ENCODE measurements around the gene GNAS. TPM values are rescaled to one million over a fixed set of nuclear protein-coding genes. Genes with fewer than 3 reads are reported as not detected.

GNAS gene
- total RNA-seq, 3 donors from 2014 or later: 448 to 714 (median 570) TPM

DNA sequence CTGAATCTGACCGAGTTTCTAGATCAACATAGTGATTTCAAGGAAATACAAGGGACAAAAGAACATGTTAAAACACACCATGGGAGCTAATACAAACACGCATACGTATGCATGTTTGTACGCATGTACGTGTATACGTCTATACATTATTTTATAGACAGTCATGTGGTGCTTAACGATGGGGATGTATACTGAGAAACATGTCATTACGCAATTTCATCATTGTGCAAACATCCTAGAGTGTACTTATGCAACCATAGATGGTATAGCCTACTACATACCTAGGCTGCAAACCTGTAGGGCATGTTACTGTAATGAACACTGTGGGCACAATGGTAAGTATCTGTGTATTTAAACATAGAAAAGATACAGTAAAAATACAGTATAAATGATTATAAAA is 103.6 kb downstream of the GNAS start:
- Histone ChIP-seq H3K36me3 (no peaks in the 10 kb centered on the region), H3K27me3 (no peaks in the 10 kb centered on the region), H3K27ac (no peak overlapping the region), H3K9me3 (no peaks in the 10 kb centered on the region), H3K4me3 (no peak overlapping the region), H3K4me1 (no peaks in the 10 kb centered on the region)
- intact Hi-C loops (cut with DNase I; ENCODE audit: low total_unique reads): loop anchor here (10.0 kb wide), 1 partner anchor 1109 kb away; no protein-coding TSS in a partner anchor
- DNase-seq (ENCODE audit: low spot score in 2 of 2): no peak
- TF ChIP-seq POLR2A (IDR thresholded peaks at IDR 0.05) (no peak), POLR2AphosphoS5 (IDR thresholded peaks at IDR 0.05) (no peak)
- TF ChIP-seq, protein P1, sequence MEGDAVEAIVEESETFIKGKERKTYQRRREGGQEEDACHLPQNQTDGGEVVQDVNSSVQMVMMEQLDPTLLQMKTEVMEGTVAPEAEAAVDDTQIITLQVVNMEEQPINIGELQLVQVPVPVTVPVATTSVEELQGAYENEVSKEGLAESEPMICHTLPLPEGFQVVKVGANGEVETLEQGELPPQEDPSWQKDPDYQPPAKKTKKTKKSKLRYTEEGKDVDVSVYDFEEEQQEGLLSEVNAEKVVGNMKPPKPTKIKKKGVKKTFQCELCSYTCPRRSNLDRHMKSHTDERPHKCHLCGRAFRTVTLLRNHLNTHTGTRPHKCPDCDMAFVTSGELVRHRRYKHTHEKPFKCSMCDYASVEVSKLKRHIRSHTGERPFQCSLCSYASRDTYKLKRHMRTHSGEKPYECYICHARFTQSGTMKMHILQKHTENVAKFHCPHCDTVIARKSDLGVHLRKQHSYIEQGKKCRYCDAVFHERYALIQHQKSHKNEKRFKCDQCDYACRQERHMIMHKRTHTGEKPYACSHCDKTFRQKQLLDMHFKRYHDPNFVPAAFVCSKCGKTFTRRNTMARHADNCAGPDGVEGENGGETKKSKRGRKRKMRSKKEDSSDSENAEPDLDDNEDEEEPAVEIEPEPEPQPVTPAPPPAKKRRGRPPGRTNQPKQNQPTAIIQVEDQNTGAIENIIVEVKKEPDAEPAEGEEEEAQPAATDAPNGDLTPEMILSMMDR (IDR thresholded peaks at IDR 0.05): no peak

DNA sequence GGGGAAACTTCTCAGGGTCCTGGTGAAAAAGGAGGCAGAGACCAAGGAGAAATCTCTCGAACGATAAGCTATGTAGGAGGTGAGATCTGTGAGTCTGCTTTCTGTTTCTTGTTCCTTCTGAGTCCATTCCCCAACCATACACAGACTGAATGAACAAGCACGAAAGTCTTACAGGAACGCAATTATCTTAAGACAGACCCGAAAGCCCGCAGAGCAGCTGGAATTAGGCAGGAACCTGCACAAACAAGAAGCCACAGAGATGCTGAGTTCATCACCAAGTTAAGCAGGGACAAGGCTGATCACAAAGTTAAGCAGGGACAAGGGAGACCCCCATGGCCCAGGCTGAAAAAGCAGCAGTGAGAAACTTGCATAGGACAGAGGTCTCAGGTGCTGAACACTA is 107.1 kb downstream of the GNAS start:
- Histone ChIP-seq H3K36me3 (no peaks in the 10 kb centered on the region), H3K27ac (no peak overlapping the region), H3K27me3 (no peaks in the 10 kb centered on the region), H3K4me1 (no peaks in the 10 kb centered on the region), H3K4me3 (no peak overlapping the region), H3K9me3 (no peaks in the 10 kb centered on the region)
- intact Hi-C loops (cut with DNase I; ENCODE audit: low total_unique reads): loop anchor here (5.0 to 10.0 kb wide), 2 partner anchors 1105 to 1807 kb away; no protein-coding TSS in a partner anchor
- TF ChIP-seq POLR2A (IDR thresholded peaks at IDR 0.05) (no peak), POLR2AphosphoS5 (IDR thresholded peaks at IDR 0.05) (no peak)
- TF ChIP-seq, protein P1 (IDR thresholded peaks at IDR 0.05): no peak
- no peak for DNase-seq (ENCODE audit: low spot score in 2 of 2)

Other genes starting within 250 kb of the GNAS start
- 10 to 100 TPM; 54.4 to 76.5 (median 74.4) TPM for gene STX16, start 201.4 kb upstream of the GNAS start, total RNA-seq
- gene NPEPL1, start 159.9 kb upstream of the GNAS start, total RNA-seq: 10 to 100 TPM; 26.8 to 35.7 (median 30.8) TPM
- gene GNAS-AS1, start 1.8 kb upstream of the GNAS start, total RNA-seq: 1 to 10 TPM in 1 of 3 donors, under 1 TPM in 2; 0.48 to 1.5 (median 0.98) TPM
- 10 to 100 TPM; 50.1 to 78.7 (median 77.7) TPM for gene NELFCD, start 128.5 kb downstream of the GNAS start, total RNA-seq
- 100 to 1,000 TPM; 135 to 238 (median 181) TPM for gene CTSZ, start 154.5 kb downstream of the GNAS start, total RNA-seq
- under 1 TPM in 1 of 3 donors, not detected in 2; 0.16 TPM for gene TUBB1, start 166.7 kb downstream of the GNAS start, total RNA-seq
- 10 to 100 TPM; 25.6 to 36.4 (median 31.4) TPM for gene ATP5F1E, start 179.6 kb downstream of the GNAS start, total RNA-seq
- gene PRELID3B, start 190.1 kb downstream of the GNAS start, total RNA-seq: 10 to 100 TPM; 43.7 to 55.4 (median 52.4) TPM